Endothelial cell of hepatic sinusoid (primary cell): ENCODE measurements around the gene STRIP2.
"Not testable (repeated sequence)": the region's sequence is repeated elsewhere in the genome, so short reads cannot be mapped to it uniquely, and the experiment has no call there.

Source experiments
- in situ Hi-C: cut with HindIII; loops from 2 replicates; pipeline ENCODE4 v1.10.0; 2017; ENCODE audit warnings: low sequenced_read_pairs

STRIP2 gene

DNA sequence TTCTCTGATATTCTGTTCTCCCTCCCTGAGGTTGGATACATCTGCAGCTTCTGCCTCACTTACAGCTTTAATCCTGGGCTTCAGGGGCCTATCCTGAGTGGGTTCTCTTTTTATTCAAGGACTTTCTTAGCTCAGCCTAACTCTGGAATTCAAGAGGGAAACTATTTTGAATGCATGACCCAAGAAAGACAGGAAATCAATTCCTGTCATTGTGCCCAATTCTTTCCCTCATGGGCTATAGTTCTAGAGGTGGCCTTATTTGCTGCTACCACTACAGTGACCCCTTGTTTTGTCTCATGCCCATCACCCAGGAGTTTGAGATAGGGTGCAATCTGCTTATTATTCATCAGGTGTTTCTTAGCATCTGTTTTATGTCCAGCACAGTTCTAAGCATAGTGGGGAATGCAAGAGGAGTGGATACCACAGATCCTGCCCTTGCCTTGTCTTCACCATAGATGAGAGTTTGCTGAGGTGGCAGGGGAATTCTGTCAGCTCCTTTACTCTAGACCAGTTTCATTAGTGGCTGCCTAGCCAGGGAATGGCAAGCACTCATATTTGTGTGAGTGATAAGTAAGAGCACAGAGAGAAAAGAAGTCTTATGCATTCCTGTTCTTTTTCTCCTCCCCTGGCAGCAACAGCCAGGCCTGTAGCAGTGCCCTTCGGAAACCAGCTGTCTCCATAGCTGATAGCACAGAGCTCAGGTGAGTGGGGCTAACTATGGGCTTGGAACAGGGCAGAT lies 19.4 kb downstream of the STRIP2 start:
- in situ Hi-C loops: no loop called here

DNA sequence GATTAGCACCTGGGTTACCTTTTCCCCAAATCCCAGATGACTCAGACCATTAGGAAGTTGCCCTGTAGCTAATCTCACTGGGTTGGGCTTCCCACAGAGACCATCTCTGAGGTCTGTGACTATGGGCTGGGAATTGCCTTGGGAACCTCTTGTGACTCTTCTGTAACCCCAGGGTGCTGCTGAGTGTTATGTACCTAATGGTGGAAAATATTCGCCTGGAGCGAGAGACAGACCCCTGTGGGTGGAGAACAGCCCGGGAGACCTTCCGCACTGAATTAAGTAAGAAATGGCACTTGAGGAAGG lies 20.0 kb downstream of the STRIP2 start:
- in situ Hi-C loops: no loop called here

DNA sequence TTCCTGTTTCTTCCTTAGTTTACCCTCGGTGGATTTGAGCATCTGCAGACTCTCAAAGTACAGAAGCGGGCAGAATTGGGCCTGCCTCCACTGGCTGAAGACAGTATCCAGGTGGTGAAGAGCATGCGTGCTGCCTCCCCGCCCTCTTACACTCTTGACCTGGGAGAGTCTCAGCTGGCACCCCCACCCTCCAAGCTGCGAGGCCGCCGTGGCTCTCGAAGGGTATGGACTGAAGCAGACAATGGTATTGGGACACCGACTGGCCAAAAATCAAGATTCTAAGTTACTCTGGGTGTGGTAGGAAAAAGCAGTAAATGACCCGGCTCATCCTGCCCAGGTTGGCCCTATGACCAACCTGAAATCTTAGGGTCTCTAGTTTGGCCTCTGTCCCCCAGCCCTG lies 22.2 kb downstream of the STRIP2 start:
- in situ Hi-C loops: no loop called here

DNA sequence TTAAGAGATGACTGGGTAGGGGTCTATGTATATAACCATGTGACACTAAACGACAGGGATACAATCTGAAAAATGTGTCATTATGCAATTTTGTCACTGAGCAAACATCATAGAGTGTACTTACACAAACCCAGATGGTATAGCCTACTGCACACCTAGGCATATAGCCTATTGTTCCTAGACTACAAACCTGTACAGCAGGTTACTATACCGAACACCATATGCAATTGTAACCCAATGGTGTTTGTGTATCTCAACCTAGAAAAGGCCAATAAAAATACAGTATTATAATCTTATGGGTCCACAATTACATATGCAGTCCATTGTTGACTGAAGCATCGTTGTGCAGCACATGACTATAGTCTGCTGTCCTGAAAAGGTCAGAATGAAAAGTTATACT lies 22.9 kb downstream of the STRIP2 start:
- in situ Hi-C loops: no loop called here

DNA sequence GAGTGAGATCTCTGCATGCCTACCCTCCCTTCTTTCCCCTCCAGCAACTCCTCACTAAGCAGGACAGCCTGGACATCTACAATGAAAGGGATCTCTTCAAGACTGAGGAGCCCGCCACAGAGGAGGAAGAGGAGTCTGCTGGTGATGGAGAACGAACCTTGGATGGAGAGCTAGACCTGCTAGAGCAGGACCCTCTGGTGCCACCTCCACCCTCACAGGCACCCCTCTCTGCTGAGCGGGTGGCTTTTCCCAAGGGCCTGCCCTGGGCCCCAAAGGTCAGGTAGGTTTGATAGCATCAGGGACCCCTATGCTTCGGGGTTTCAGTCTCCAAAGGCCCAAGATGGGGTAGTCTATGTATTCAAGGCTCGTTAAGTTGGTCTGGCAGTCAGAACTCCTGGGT lies 23.9 kb downstream of the STRIP2 start:
- in situ Hi-C loops: no loop called here

DNA sequence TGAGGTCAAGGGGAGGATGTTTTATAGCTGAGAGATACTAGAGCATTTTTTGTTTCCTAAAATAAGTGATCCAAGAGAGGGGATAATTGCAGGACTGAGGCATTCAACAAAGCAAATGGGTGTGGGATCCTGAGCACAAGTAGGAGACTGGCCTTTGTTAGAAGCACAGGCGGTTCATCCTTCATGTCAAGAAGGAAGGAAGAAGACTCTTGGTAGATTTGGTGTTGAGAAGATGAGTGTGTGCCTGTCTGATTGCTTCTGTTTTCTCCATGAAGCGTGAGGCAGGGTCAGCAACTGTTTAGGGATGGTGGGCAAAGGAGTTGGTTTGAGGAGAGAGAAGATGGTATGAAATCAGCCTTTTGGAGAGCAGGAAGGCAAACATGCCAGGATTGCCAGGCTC lies 27.6 kb downstream of the STRIP2 start:
- in situ Hi-C loops: no loop called here

DNA sequence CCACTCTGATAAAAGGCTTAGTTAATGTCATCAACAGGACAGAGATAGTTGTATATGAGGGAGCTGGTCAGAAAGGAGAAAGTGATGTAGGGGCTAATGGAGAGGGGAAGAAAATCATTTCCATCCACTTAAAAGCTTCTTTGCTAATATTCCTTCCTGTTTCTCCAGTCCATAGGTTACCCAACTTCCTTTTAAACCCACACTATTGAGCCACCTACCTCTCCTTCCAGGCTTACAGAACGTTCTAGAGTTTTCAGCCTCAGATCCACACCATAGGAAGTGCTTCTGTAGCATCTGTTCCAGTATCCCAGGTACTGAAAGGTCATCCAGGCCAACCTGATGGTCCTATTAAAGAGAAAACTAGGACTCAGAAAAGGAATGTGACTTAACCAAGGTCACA lies 28.2 kb downstream of the STRIP2 start:
- in situ Hi-C loops: no loop called here

DNA sequence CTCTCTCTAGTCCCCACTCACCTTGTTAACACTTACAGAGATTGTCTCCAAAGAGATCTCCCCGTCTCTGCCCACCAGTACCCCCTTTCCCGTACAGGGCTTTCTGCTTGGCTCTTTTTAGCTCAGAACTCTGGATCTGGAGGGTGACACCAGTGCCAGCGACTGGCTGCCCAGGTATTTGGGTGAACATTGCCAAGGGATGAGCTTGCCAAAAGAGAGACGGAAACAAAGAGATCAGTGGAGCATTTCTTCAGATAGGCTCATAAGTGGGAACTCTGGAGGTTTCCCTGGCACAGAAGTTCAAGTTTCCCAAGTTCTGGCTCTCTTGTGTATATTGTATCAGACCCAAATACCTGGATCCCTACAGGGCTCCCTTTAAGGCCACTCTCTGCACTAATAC lies 30.0 kb downstream of the STRIP2 start:
- in situ Hi-C loops: no loop called here

DNA sequence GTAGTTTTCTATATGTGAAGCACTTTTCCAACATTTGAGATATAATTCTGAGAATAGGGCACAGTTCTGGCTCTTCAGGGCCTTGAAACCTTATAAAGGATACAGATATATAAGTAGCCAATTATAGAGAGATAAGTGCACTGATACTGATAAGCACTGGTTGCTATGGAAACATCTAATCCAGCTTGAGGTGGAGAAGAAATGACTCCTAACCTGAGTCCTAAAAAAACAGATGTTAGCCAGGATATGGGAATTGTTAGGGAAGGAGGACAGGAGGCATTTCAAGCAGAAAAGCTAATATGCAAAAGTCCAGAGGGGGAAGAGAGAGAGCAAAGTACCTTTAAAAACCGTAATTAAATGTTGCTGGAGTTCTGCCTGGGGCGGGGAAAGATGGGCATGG lies 30.8 kb downstream of the STRIP2 start:
- in situ Hi-C loops: no loop called here

DNA sequence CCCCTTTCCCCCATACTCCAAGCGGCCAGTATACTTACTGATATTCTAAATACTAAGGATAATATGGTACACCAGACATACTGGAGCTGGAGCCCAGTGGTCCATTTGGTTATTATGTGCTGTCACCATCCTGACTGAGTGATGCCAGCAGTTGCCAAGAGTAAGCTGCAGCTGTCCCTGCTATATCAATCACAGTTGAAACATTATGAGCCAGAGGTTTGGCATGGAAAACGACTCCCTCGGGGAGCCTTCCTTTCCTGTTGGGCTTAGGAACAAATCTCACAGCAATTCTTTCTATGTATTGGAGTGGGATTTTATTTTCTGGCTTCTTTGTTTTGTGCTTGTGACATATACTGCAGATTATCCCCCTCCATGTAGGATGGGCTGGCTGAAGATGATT lies 32.6 kb downstream of the STRIP2 start:
- in situ Hi-C loops: no loop called here

DNA sequence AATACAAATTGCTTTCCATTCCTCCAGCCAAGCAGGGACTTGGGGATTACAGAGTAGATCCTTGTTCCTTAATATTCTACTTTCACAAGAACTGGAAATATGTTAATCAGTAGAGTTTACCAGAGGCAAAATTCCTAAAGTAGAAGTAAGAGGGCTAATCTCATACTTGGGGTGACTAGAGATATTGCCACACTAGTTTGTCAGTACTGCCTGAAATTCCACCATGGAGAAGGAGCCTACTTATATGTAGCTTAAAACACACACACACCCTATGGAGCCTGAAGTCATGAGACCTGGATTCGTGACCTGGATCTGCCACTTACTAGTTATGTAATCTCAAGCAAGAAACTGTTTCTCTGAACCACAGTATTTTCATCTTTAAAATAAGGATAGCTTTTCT lies 33.9 kb downstream of the STRIP2 start:
- in situ Hi-C loops: no loop called here

DNA sequence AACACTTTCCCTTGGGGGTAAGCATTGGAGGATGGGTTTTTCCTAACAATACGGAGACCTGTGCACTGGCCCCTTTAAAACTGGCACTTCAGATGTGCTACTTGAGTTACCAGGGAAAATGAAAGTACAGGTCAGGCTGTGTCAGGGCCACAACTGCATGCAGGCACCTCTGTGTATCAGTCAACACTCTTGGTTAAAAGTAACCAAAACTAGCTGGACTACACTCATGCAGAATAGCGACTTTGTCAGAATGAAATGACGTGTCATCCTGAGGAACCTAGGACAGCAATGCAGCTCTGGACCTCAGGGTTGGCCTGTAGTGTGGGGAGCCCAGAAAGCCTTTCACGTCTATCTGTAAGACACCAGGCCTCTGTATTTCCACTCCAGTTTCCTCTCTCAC lies 34.3 kb downstream of the STRIP2 start:
- in situ Hi-C loops: no loop called here

DNA sequence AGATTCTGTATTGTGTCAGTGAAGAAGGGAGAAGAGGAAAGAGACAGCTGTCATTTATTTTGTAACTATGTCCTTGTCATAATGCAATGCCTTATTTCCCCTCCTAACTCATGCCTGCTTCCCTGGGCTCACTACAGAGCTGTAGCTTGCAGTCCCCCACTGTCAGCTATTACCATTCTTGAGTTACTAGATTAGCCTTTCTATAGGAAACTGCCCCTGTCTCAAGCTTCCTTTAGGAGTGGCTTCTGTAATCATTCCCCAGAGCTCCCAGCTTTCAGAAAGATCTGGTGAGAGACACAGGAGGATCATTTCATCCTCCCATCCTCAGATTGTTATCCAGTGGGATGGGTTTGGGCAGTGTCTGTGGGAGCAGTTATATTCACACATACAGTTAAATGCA lies 35.7 kb downstream of the STRIP2 start:
- in situ Hi-C loops: no loop called here

DNA sequence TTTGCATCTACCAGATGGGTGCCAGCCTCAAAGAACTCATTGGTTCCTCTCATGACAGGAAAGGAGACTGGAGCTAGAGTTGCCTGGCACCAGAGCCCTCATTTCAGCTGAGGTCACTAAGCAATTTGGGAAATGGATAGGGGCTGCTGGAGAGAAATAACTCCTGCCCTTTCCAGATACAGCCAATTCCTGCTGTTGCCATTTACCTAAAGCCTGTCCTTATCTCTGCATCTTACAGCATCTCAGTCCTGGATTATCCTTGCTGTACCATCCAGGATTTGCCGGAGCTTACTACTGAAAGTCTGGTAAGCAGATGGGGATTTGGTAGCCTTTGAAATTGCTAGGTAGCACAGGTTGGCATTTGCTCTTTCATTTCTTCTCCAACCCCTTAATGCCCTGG lies 36.2 kb downstream of the STRIP2 start:
- in situ Hi-C loops: no loop called here

DNA sequence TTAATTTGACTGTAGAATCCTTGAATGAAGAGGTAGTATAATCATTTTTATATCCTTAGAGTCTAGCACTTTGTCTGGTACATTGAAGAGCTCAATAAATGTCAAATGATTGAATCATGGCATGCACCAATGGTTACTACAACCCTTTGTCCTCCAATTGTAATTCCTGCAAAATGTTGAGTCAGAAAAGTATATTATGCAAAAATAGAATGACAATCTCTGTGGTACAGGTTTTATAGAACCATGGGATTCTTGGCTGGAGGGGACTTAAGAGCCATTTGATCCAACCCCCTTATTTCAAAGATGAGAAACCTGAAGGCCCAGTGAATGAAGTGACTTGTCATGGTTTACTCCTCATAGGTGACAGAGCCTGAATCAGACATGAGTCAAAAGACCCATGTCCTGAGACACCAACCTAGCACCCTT lies 37.2 kb downstream of the STRIP2 start:
- in situ Hi-C loops: no loop called here

DNA sequence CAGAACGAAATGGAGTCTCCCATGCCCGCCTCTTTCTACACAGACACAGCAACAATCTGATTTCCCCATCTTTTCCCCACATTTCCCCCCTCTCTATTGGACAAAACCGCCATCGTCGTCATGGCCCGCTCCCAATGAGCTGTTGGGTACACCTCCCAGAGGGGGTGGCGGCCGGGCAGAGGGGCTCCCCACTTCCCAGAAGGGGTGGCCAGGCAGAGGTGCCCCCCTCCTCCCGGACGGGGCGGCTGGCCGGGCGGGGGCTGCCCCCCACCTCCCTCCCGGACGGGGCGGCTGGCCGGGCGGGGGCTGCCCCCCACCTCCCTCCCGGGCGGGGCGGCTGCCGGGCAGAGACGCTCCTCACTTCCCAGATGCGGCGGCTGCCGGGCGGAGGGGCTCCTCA lies 41.7 kb downstream of the STRIP2 start:
- in situ Hi-C loops: not testable (repeated sequence)

DNA sequence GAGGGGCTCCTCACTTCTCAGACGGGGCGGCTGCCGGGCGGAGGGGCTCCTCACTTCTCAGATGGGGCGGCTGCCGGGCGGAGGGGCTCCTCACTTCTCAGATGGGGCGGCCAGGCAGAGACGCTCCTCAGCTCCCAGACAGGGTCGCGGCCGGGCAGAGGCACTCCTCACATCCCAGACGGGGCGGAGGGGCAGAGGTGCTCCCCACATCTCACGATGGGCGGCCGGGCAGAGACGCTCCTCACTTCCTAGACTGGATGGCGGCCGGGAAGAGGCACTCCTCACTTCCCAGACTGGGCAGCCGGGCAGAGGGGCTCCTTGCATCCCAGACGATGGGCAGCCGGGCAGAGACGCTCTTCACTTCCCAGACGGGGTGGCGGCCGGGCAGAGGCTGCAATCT lies 42.2 kb downstream of the STRIP2 start:
- in situ Hi-C loops: not testable (repeated sequence)

DNA sequence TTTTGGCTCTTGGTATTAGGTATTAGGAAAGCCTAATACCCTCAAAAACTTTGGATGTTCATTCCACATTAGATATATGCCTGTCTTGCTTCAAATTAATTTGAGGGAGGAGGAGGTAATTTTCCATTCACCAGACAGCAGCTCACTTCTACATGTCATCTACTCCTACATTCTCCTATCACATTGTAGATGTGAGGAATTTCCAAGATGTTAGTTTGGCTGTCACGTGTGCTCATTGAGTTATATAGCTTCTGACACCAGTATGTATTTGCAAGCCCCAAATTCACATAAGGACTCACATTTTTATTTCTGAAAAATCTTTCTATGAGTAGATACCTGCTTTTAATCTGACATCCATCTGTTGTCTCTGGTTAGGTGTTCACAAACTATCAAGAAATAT lies 45.6 kb downstream of the STRIP2 start:
- in situ Hi-C loops: no loop called here

DNA sequence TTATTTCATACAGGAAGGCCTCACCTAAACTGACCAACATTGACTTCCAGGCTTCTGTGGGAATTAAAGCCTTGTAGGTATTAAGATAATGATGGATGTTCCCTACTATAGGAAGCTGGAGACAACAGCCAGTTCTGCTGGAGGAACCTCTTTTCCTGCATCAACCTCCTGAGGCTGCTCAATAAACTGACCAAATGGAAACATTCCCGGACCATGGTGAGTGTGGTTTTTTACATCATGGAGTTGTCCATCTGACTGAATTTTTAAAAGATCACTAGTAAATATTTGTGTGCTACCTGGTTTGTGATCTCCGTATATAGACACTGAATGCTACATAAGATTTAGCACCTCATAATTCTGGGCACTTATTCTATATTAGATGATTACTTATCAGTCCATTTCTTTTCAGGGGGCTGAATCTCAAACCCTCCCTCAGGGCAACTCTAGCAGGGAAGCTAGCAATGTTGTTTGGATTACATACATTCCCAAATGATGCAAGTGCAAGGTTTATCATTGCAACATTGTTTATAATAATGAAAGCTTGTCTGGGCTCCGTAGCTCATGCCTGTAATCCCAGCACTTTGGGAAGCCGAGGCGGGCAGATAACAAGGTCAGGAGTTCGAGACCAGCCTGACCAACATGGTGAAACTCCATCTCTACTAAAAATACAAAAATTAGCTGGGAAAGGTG lies 46.6 kb downstream of the STRIP2 start:
- in situ Hi-C loops: no loop called here

DNA sequence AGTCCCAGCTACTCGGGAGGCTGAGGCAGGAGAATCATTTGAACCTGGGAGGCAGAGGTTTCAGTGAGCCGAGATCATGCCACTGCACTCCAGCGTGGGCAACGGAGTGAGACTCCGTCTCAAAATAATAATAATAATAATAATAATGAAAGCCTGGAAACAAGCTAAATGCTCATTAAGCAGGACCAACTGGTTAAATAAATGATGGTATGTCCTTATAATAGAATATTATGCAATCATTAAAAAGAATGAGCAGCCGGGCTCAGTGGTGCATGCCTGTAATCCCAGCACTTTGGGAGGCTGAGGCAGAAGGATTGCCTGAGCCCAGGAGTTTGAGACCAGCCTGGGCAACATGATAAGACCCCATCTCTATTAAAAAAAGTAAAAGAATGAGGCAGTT lies 47.1 kb downstream of the STRIP2 start:
- in situ Hi-C loops: not testable (repeated sequence)

DNA sequence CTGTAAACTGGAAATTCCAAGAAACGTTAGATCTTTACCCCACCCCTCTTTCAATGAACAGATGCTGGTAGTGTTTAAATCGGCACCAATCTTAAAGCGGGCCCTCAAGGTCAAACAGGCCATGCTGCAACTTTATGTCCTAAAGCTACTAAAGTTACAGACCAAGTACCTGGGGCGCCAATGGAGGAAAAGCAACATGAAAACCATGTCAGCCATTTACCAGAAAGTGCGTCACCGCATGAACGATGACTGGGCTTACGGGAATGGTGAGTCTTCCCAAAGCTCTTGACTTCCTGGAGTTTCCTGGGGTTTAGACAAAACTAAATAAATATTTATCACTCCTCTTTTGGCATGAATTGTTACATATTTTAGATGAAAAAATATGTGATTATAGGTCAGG lies 48.5 kb downstream of the STRIP2 start:
- in situ Hi-C loops: no loop called here

DNA sequence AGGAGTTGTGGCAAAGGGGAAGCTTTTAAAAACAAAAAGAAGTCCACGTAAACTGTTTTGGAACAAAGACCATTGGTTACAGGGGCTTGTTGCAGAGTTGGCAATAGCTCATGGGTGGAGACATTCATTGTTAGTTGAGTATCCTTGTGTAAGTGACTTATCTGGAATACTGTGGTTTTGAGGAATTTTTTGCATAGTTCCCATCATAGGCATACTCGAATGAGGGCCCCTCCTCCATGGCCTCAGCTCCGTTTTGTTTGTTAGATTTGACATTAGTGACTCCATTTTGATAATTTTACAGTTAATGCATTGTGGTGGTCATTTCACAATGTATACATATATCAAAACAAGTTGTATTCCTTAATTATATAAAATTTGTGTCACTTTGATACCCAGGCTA lies 55.3 kb downstream of the STRIP2 start:
- in situ Hi-C loops: loop anchor here (5.0 kb wide), 1 partner anchor 48 kb away; no protein-coding TSS in a partner anchor

DNA sequence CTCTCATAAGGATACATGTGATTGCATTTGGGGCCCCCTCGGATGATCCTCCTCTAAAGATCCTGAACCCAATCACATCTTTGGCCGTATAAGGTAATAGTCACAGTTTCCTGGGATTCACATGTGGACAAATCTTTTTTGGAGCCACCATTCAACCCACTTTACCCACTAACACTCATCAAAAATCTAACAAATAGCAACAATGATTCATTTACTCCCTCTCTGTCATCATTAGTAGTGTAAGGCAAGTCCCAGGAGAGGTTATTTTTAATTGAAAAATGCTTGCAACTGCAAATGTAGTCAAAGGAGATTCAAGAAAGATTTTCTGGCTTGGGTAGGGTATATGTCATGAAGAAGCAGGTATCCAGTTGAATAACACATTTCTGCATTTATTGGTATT lies 58.2 kb downstream of the STRIP2 start:
- in situ Hi-C loops: no loop called here
